Keratinocyte (primary cell): ENCODE data around the gene TOM1L2. TPM values are rescaled to one million over a fixed set of nuclear protein-coding genes. Genes with fewer than 3 reads are reported as not detected.

ENCODE experiments used
- DNase-seq: peaks from one replicate; pipeline ENCODE4 v3.0.0-alpha.2; 2011; ENCODE audit warnings: low read depth, missing footprints, low spot score
- FAIRE-seq: peaks from 2 replicates; lab custom pipeline; 2011; peaks lifted over from hg19 to GRCh38; lab: Jason Lieb, UNC
- H2AFZ ChIP-seq: 2 replicates; pipeline ENCODE4 v1.6.0; 2012; ENCODE audit warnings: low read length, control low read depth, inconsistent platforms; ENCODE audit not compliant: control insufficient read depth
- H3K27ac ChIP-seq: 2 replicates; pipeline ENCODE4 v1.5.1; 2011; ENCODE audit warnings: low read length; ENCODE audit not compliant: control insufficient read depth, insufficient read depth
- H3K27me3 ChIP-seq: 3 replicates; pipeline ENCODE4 v1.6.0; 2011; ENCODE audit warnings: low read length; ENCODE audit not compliant: control insufficient read depth, insufficient read depth; ENCODE audit errors: extremely low read depth
- H3K36me3 ChIP-seq, 2 experiments: 2 replicates in 1 of 2; 3 replicates in 1 of 2; pipeline ENCODE4 v1.5.1; 2011; ENCODE audit warnings: low read length in 2 of 2, mild to moderate bottlenecking in 1 of 2; ENCODE audit not compliant: control insufficient read depth in 2 of 2, insufficient read depth in 2 of 2; ENCODE audit errors: extremely low read depth in 1 of 2
- H3K4me1 ChIP-seq: 3 replicates; pipeline ENCODE4 v1.5.1; 2011; ENCODE audit warnings: low read length; ENCODE audit not compliant: control insufficient read depth, insufficient read depth; ENCODE audit errors: extremely low read depth
- H3K4me2 ChIP-seq: 3 replicates; pipeline ENCODE4 v1.6.0; 2011; ENCODE audit warnings: low read depth, low read length; ENCODE audit not compliant: control insufficient read depth, insufficient read depth; ENCODE audit errors: extremely low read depth
- H3K4me3 ChIP-seq, 3 experiments: fragments of 200-600 bp in 1 of 3; sonication (generic) in 1 of 3; 2 replicates in 2 of 3; 3 replicates in 1 of 3; pipeline ENCODE4 v1.5.1; 2011 to 2016; ENCODE audit warnings: low read length in 3 of 3, mild to moderate bottlenecking in 3 of 3, control low read depth in 2 of 3, inconsistent platforms in 1 of 3, low read depth in 1 of 3, mixed read lengths in 1 of 3, mixed run types in 1 of 3, moderate library complexity in 1 of 3; ENCODE audit not compliant: control insufficient read depth in 2 of 3, insufficient read depth in 2 of 3; ENCODE audit errors: extremely low read depth in 1 of 3
- H3K79me2 ChIP-seq: 2 replicates; pipeline ENCODE4 v1.6.0; 2012; ENCODE audit warnings: low read length; ENCODE audit not compliant: control insufficient read depth, insufficient read depth
- H3K9ac ChIP-seq: 3 replicates; pipeline ENCODE4 v1.6.0; 2011; ENCODE audit warnings: low read length; ENCODE audit not compliant: control insufficient read depth, insufficient read depth; ENCODE audit errors: extremely low read depth
- H3K9me1 ChIP-seq: 3 replicates; pipeline ENCODE4 v1.6.0; 2011; ENCODE audit warnings: low read length; ENCODE audit not compliant: control insufficient read depth, insufficient read depth; ENCODE audit errors: extremely low read depth
- H3K9me3 ChIP-seq: 2 replicates; pipeline ENCODE4 v1.5.1; 2012; ENCODE audit warnings: low read depth, low read length; ENCODE audit not compliant: control insufficient read depth
- H4K20me1 ChIP-seq: 3 replicates; pipeline ENCODE4 v1.6.0; 2011; ENCODE audit warnings: low read length; ENCODE audit not compliant: control insufficient read depth, insufficient read depth; ENCODE audit errors: extremely low read depth
- EZH2 ChIP-seq: IDR thresholded peaks from one replicate; pipeline ENCODE4 v1.6.1; 2012; ENCODE audit warnings: inconsistent platforms, mild to moderate bottlenecking, low read length, moderate library complexity
- dilution Hi-C: fragments of 300-500 bp; cut with MboI; formaldehyde crosslinking; loops from one replicate; pipeline ENCODE4 v1.7.0; 2020; ENCODE audit warnings: low sequenced_read_pairs; ENCODE audit not compliant: extremely low pct_ligation_motif_present
- polyA minus RNA-seq, 3 experiments: library from RNA; depleted of rRNA, polyadenylated mRNA; stranded (reverse); fragments of >200 nt; gene quantifications; 1 replicate in 1 of 3; 2 replicates in 1 of 3; 3 replicates in 1 of 3; pipeline ENCODE4 v1.2.3, GENCODE V29; 2011
- polyA plus RNA-seq, 5 experiments: library from polyadenylated mRNA; depleted of rRNA in 3 of 5; stranded (reverse) in 3 of 5; stranded (forward) in 1 of 5; unstranded in 1 of 5; fragments of >200 nt; gene quantifications; 1 replicate in 1 of 5; 2 replicates in 3 of 5; 3 replicates in 1 of 5; pipeline versions ENCODE4 v1.2.1 to v1.2.3, GENCODE V29; 2011 to 2012; ENCODE audit warnings: missing spikeins in 2 of 5, low read depth in 1 of 5, low replicate concordance in 1 of 5
- TF ChIP-seq, protein P1 (sequence below), 3 experiments: IDR thresholded peaks in 1 of 3; conservative IDR thresholded peaks in 1 of 3; optimal IDR thresholded peaks in 1 of 3; 2 replicates in 2 of 3; 3 replicates in 1 of 3; pipeline versions ENCODE3 to v1.5.1; 2011; ENCODE audit warnings: low read length in 3 of 3, mild to moderate bottlenecking in 3 of 3, moderate library complexity in 2 of 3, control low read depth in 1 of 3, inconsistent platforms in 1 of 3; ENCODE audit not compliant: insufficient read depth in 2 of 3; ENCODE audit errors: extremely low read depth in 1 of 3

The TOM1L2 gene
- polyA plus RNA-seq = 36.3 to 54.0 TPM (median 39.5 TPM) in 3 replicates
- polyA plus RNA-seq (2011; ENCODE audit: low read depth) = 35.8 TPM
- 34.8 and 46.4 TPM in 2 replicates for polyA plus RNA-seq (2011; cell fraction: cytosol; rRNA removed)
- 102 and 124 TPM in 2 replicates for polyA plus RNA-seq (2011; cell fraction: nucleus; rRNA removed)
- 36.3 and 51.4 TPM in 2 replicates for polyA plus RNA-seq (2012; ENCODE audit: low replicate concordance)
- 58.4 to 133 TPM (median 75.2 TPM) in 3 replicates for polyA minus RNA-seq
- 45.7 TPM for polyA minus RNA-seq (2011; cell fraction: cytosol; rRNA and poly(A)+ RNA removed)
- 76.4 and 115 TPM in 2 replicates for polyA minus RNA-seq (2011; cell fraction: nucleus; rRNA and poly(A)+ RNA removed)

DNA sequence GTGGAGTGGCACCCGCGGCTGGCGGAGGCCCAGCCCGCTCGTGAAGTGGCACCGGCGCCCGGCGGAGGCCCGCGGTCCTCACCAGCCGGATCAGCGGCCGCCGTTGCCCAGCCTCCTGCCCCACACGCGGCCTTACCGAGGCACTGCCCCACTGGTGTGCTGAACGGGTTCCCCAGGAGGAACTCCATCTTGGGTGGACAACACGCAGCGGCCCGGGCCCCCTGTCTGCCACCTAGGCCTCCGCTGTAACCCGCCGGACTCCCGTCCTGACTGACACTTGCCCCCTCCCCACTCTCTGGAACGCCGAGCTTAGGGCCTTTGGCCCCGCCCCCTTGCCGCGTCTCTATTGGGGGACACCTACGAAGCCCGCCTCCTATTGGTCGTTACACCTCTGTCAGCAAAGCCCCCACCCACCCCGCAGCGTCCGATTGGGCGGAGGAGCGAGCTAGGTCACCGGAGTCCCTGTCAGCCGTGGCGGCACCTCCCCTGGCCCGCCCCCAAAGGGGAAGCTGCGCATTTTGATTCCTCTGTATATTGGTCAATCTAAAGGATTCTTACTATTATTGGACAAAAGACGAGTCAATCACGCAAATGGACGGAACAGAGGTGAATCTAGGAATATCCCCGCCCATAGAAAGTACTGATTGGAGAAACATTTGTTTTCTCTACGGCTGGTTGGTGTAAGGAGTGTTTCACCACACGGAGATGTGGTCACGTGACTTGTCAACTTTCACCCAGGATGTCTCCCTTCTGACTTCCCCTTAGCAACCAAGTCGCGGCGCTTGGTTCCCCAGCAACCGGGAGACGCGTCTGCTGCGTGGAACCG lies at the start of gene TOM1L2, which contains the start of gene DRC3:
Gene TOM1L2 (minus strand): TSS at position 275 of the 826 bp plus-strand sequence. CDS start 87 bp downstream, at position 188.
Gene DRC3 (plus strand): TSS at position 737 of the 826 bp plus-strand sequence. CDS start 4,737 bp downstream, outside the sequence.
- FAIRE-seq (peak; percentile 98), DNase-seq (peak; percentile 97)
- no peaks in the 10 kb centered on the region for H3K36me3 ChIP-seq
- TF ChIP-seq, protein P1, sequence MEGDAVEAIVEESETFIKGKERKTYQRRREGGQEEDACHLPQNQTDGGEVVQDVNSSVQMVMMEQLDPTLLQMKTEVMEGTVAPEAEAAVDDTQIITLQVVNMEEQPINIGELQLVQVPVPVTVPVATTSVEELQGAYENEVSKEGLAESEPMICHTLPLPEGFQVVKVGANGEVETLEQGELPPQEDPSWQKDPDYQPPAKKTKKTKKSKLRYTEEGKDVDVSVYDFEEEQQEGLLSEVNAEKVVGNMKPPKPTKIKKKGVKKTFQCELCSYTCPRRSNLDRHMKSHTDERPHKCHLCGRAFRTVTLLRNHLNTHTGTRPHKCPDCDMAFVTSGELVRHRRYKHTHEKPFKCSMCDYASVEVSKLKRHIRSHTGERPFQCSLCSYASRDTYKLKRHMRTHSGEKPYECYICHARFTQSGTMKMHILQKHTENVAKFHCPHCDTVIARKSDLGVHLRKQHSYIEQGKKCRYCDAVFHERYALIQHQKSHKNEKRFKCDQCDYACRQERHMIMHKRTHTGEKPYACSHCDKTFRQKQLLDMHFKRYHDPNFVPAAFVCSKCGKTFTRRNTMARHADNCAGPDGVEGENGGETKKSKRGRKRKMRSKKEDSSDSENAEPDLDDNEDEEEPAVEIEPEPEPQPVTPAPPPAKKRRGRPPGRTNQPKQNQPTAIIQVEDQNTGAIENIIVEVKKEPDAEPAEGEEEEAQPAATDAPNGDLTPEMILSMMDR (optimal IDR thresholded peaks at IDR 0.05 in 1 of 3, IDR thresholded peaks at IDR 0.05 in 1 of 3, conservative IDR thresholded peaks at IDR 0.05 in 1 of 3; ENCODE audit: extremely low read depth in 1 of 3, insufficient read depth in 2 of 3, low read length in 3 of 3) = no peak
- TF ChIP-seq EZH2 = no peak
- H3K27me3 ChIP-seq = no peaks in the 10 kb centered on the region
- H3K4me1 ChIP-seq = peaks cover 20% of the 10 kb centered on the region
- dilution Hi-C loops = no loop called here
- H3K79me2 ChIP-seq = peaks cover 46% of the 10 kb centered on the region
- H3K9me1 ChIP-seq = peaks cover 3% of the 10 kb centered on the region
- H3K4me3 ChIP-seq = peak within 1 kb of the TSS; percentile 78 to 88 (median 87)
- H3K9ac ChIP-seq = peak within 1 kb of the TSS; percentile 86
- H3K27ac ChIP-seq = peak within 1 kb of the TSS; percentile 75
- peak within 1 kb of the TSS; percentile 99 for H3K4me2 ChIP-seq
- H2AFZ ChIP-seq = peak within 1 kb of the TSS; percentile 89
- no peaks in the 10 kb centered on the region for H4K20me1 ChIP-seq
- no peaks in the 10 kb centered on the region for H3K9me3 ChIP-seq

DNA sequence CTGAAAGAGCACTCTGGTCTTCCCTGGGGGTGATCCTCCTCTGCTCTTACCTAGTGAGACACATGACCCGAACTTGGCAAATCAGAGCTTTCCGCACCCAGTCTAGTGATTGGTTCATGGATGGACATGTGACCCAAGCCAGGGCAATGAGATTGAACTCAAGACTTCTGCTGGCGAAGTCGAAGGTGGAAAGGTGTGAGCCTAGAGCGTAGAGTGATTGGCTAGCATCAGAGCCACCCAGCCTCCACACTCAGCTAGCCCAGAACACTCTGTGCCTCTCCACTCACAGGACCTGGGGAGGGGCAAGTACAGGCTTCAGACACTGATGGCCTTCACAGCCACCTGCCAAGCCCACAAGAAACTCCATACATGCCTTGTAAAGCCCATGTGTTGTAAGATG lies 49.2 kb upstream of the TOM1L2 start:
- Histone ChIP-seq H2AFZ (no peak overlapping the region), H3K9ac (no peak overlapping the region), H4K20me1 (no peaks in the 10 kb centered on the region), H3K79me2 (no peaks in the 10 kb centered on the region), H3K27ac (no peak overlapping the region), H3K9me1 (no peaks in the 10 kb centered on the region), H3K9me3 (no peaks in the 10 kb centered on the region), H3K4me3 (no peak overlapping the region), H3K36me3 (peaks cover 3 to 13% of the 10 kb centered on the region in 2 experiments), H3K27me3 (no peaks in the 10 kb centered on the region), H3K4me1 (peaks cover 16% of the 10 kb centered on the region), H3K4me2 (no peak overlapping the region)
- no peak for FAIRE-seq
- TF ChIP-seq EZH2 = no peak
- TF ChIP-seq, protein P1 (optimal IDR thresholded peaks at IDR 0.05 in 1 of 3, IDR thresholded peaks at IDR 0.05 in 1 of 3, conservative IDR thresholded peaks at IDR 0.05 in 1 of 3; ENCODE audit: extremely low read depth in 1 of 3, insufficient read depth in 2 of 3, low read length in 3 of 3) = no peak
- dilution Hi-C loops = no loop called here
- no peak for DNase-seq
